Activated T-cell treated with anti-CD3 and anti-CD28 coated beads, Interleukin-2, amount 50 U/mL, for 72 hours (primary cell): ENCODE results near the gene CIBAR2. TPM values are rescaled to one million over a fixed set of nuclear protein-coding genes. Genes with fewer than 3 reads are reported as not detected.
"Not testable (repeated sequence)": the region's sequence is repeated elsewhere in the genome, so short reads cannot be mapped to it uniquely, and the experiment has no call there.

Experiments
- ATAC-seq, 2 donors: fragments of 150-1000 bp; cut with Tn5 transposase; replicated peaks in 1 of 2; 2 replicates each; pipeline ENCODE4 v1.10.0; 2021; ENCODE audit warnings: moderate library complexity in 2 of 2, mild to moderate bottlenecking in 1 of 2
- DNase-seq, 2 donors: peaks; one replicate each; pipeline ENCODE4 v3.0.0; 2021 to 2022; ENCODE audit warnings: mixed read lengths in 1 of 2
- H3K27ac Mint-ChIP-seq: one replicate; pipeline ENCODE4 v1.8.0; 2022; ENCODE audit warnings: mild to moderate bottlenecking, moderate library complexity, mixed read lengths
- H3K27me3 Mint-ChIP-seq: one replicate; pipeline ENCODE4 v1.8.0; 2022; ENCODE audit warnings: low read depth, mixed read lengths
- H3K36me3 Mint-ChIP-seq, 2 donors: one replicate each; pipeline ENCODE4 v1.8.0; 2022; ENCODE audit warnings: mixed read lengths in 2 of 2, mild to moderate bottlenecking in 1 of 2; ENCODE audit not compliant: insufficient read depth in 2 of 2
- H3K4me1 Mint-ChIP-seq: one replicate; pipeline ENCODE4 v1.8.0; 2022; ENCODE audit warnings: low read depth, mixed read lengths
- H3K4me3 Mint-ChIP-seq, 2 donors: one replicate each; pipeline ENCODE4 v1.8.0; 2022; ENCODE audit warnings: mild to moderate bottlenecking in 2 of 2, mixed read lengths in 2 of 2, moderate library complexity in 2 of 2
- H3K9me3 Mint-ChIP-seq, 2 donors: one replicate each; pipeline ENCODE4 v1.8.0; 2022; ENCODE audit warnings: mixed read lengths in 2 of 2
- total RNA-seq, 2 donors: library from RNA; stranded (reverse); gene quantifications; one replicate each; pipeline ENCODE4 v1.2.3, GENCODE V29; 2022

The CIBAR2 gene
- total RNA-seq, 2 donors from 2014 or later: not detected

- ATAC-seq (no peak), DNase-seq (no peak)
- Mint-ChIP-seq H3K27ac (no peak overlapping the region), H3K4me3 (no peak overlapping the region), H3K4me1 (peaks cover 13% of the 10 kb centered on the region), H3K9me3 (peaks cover 0 to 1% of the 10 kb centered on the region in 2 donors), H3K27me3 (no peaks in the 10 kb centered on the region), H3K36me3 (no peaks in the 10 kb centered on the region)
Observed at GRCh38 chr16:85129876-85130704, 17.8 kb upstream of the CIBAR2 start.

GRCh38 chr16:85128079-85128837 is 16.0 kb upstream of the CIBAR2 start:
- Mint-ChIP-seq H3K4me1 (peaks cover 18% of the 10 kb centered on the region), H3K27ac (no peak overlapping the region), H3K9me3 (peaks cover 0 to 1% of the 10 kb centered on the region in 2 donors), H3K4me3 (no peak overlapping the region), H3K27me3 (no peaks in the 10 kb centered on the region), H3K36me3 (no peaks in the 10 kb centered on the region)
- DNase-seq: no peak
- ATAC-seq: no peak

- Mint-ChIP-seq H3K4me1 (peaks cover 18% of the 10 kb centered on the region), H3K36me3 (no peaks in the 10 kb centered on the region), H3K27me3 (no peaks in the 10 kb centered on the region), H3K27ac (no peak overlapping the region), H3K9me3 (peaks cover 0 to 1% of the 10 kb centered on the region in 2 donors), H3K4me3 (peak overlapping the region in 1 of 2 donors; percentile 48)
- no peak for DNase-seq
- ATAC-seq: no peak
Observed at GRCh38 chr16:85127379-85127723, 15.1 kb upstream of the CIBAR2 start.

GRCh38 chr16:85126705-85127378 is 14.6 kb upstream of the CIBAR2 start:
- DNase-seq (no peak), ATAC-seq (peak in 1 of 2 donors; percentile 20)
- Mint-ChIP-seq H3K9me3 (peaks cover 0 to 1% of the 10 kb centered on the region in 2 donors), H3K4me3 (peak overlapping the region in 1 of 2 donors; percentile 40), H3K27me3 (no peaks in the 10 kb centered on the region), H3K4me1 (peaks cover 18% of the 10 kb centered on the region), H3K36me3 (no peaks in the 10 kb centered on the region), H3K27ac (no peak overlapping the region)

- Mint-ChIP-seq H3K9me3 (peaks cover 0 to 1% of the 10 kb centered on the region in 2 donors), H3K4me1 (peaks cover 18% of the 10 kb centered on the region), H3K36me3 (no peaks in the 10 kb centered on the region), H3K27ac (no peak overlapping the region), H3K27me3 (no peaks in the 10 kb centered on the region), H3K4me3 (no peak overlapping the region)
- DNase-seq (no peak), ATAC-seq (no peak)
Observed at GRCh38 chr16:85126394-85126704, 14.1 kb upstream of the CIBAR2 start.

GRCh38 chr16:85125570-85126393 is 13.5 kb upstream of the CIBAR2 start:
- Mint-ChIP-seq H3K27ac (no peak overlapping the region), H3K4me1 (peaks cover 18% of the 10 kb centered on the region), H3K4me3 (no peak overlapping the region), H3K27me3 (no peaks in the 10 kb centered on the region), H3K9me3 (peaks cover 0 to 1% of the 10 kb centered on the region in 2 donors), H3K36me3 (no peaks in the 10 kb centered on the region)
- DNase-seq (no peak), ATAC-seq (no peak)

- peaks cover 18% of the 10 kb centered on the region for H3K4me1 Mint-ChIP-seq
- H3K36me3 Mint-ChIP-seq: no peaks in the 10 kb centered on the region
- DNase-seq (no peak), ATAC-seq (no peak)
- H3K27me3 Mint-ChIP-seq: no peaks in the 10 kb centered on the region
- H3K9me3 Mint-ChIP-seq: peaks cover 0 to 1% of the 10 kb centered on the region in 2 donors
- no peak overlapping the region for H3K27ac Mint-ChIP-seq
- no peak overlapping the region for H3K4me3 Mint-ChIP-seq
Observed at GRCh38 chr16:85124636-85125346, 12.5 kb upstream of the CIBAR2 start.

GRCh38 chr16:85123891-85124635 is 11.8 kb upstream of the CIBAR2 start:
- H3K27ac Mint-ChIP-seq: no peak overlapping the region
- no peaks in the 10 kb centered on the region for H3K36me3 Mint-ChIP-seq
- no peak for ATAC-seq
- peaks cover 0 to 1% of the 10 kb centered on the region in 2 donors for H3K9me3 Mint-ChIP-seq
- no peaks in the 10 kb centered on the region for H3K27me3 Mint-ChIP-seq
- peaks cover 18% of the 10 kb centered on the region for H3K4me1 Mint-ChIP-seq
- no peak for DNase-seq
- H3K4me3 Mint-ChIP-seq: no peak overlapping the region

- H3K9me3 Mint-ChIP-seq, DNase-seq, ATAC-seq, H3K27ac Mint-ChIP-seq, H3K36me3 Mint-ChIP-seq, H3K27me3 Mint-ChIP-seq, H3K4me3 Mint-ChIP-seq: not testable (repeated sequence)
- H3K4me1 Mint-ChIP-seq: peaks cover 18% of the 10 kb centered on the region
Observed at GRCh38 chr16:85123441-85123840, 11.2 kb upstream of the CIBAR2 start.

GRCh38 chr16:85120006-85120340 is 7.7 kb upstream of the CIBAR2 start:
- H3K27me3 Mint-ChIP-seq: no peaks in the 10 kb centered on the region
- no peak overlapping the region for H3K27ac Mint-ChIP-seq
- ATAC-seq: no peak
- no peaks in the 10 kb centered on the region for H3K36me3 Mint-ChIP-seq
- no peaks in the 10 kb centered on the region for H3K9me3 Mint-ChIP-seq
- no peak for DNase-seq
- H3K4me1 Mint-ChIP-seq: peaks cover 8% of the 10 kb centered on the region
- no peak overlapping the region for H3K4me3 Mint-ChIP-seq

GRCh38 chr16:85117418-85117817 is 5.1 kb upstream of the CIBAR2 start:
- Mint-ChIP-seq H3K4me1 (peaks cover 7% of the 10 kb centered on the region), H3K36me3 (no peaks in the 10 kb centered on the region), H3K27ac (no peak overlapping the region), H3K27me3 (no peaks in the 10 kb centered on the region), H3K4me3 (no peak overlapping the region), H3K9me3 (no peaks in the 10 kb centered on the region)
- ATAC-seq: no peak
- no peak for DNase-seq
